NCI-H2227 treated with DMSO at 0.1 percent for 48 hours (cell line): ENCODE data around the gene RABAC1.
"Not testable (repeated sequence)": the region's sequence is repeated elsewhere in the genome, so short reads cannot be mapped to it uniquely, and the experiment has no call there.

Experiments used
- DNase-seq: peaks from one replicate; lab custom pipeline; 2025; lab: John Stamatoyannopoulos, UW

Gene RABAC1

DNA sequence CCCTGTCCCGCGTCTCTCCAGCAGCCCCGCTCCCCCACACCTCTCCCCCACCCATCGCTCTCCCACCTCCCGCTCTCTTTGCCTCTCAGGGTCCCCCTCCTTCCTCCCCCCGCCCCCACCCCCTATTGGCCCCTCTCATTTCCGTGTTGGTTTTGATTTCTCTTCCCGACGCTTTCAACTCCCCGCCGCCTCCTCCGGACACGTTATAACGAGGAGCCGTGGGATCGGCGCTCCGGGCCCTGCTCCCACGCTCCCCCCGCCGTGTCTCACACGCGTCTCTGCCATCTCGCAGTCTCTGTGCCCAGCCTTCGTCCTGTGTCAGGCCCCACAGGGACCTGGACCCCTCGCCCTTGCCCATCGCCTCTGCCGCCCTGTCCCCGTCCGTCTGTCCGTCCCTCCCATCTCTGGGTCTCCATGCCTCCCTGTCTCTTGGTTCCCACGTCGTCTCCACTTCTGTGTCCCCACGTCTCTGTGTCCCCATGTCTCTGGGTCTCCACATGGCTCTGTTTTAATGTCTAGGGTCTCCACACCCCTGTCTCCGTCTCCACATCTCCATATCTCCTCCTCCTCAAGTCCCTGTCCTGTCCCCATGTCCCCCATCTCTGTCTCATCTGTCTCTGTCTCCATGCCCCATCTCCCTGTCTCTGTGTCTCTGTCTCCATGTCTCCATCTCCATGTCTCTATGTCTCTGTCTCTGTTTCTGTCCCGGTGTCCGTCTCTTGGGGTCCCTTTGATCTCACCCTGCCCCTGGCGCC lies 43.9 kb downstream of the RABAC1 start:
- DNase-seq = no peak

DNA sequence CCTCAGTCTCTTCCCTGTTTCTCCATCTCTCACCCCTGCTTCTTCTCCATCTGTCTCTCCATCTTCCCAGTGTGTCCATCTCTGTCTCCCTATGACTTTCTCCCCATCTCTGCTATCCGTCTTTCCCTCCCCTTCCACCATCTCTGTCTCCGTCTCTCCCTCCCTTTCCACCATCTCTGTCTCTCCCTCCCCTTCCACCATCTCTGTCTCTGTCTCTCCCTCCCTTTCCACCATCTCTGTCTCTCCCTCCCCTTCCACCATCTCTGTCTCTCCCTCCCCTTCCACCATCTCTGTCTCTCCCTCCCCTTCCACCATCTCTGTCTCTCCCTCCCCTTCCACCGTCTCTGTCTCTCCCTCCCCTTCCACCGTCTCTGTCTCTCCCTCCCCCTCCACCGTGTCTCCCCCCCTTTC lies 44.7 kb downstream of the RABAC1 start:
- not testable (repeated sequence) for DNase-seq

DNA sequence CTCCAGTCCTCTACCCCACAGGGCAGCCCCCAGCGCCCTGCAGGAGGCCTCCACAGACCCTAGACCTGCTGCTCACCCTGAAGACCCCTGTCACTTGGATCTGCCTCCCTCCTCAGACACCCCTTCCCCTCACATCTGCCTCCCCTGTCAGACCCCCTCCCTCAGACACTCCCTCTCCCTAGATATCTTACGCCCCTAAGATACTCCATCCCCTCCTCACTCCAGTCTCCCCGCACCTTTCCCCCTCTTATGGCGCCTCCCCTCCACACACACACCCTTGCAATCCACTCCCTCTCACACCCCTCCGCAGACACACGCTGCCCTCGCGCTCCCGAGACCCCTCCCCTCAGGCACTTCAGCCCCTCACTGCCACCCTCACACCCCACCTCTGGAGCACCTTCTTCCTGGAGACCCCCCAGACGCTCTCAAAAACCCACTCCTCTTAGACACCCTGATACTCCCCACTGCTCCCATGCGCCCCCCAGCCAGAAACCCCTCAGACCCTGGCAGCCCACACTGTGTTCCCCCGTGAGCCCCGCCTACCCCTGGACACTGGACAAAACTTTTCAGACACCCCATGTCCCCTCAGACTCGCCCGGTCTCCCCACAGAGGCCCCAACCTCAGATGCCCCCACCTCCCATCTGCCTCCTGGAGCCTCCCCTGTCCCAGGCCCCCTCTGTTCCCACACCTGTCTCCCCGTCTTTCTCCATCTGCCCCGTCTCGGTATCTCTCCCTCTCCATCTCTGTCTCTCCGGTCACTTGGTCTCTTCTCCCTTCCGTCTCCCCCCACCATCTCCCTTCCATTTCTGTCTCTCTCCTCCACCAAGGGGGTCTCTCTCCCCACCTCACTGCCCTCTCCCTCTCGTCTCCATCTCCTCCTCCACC lies 45.3 kb downstream of the RABAC1 start:
- no peak for DNase-seq

DNA sequence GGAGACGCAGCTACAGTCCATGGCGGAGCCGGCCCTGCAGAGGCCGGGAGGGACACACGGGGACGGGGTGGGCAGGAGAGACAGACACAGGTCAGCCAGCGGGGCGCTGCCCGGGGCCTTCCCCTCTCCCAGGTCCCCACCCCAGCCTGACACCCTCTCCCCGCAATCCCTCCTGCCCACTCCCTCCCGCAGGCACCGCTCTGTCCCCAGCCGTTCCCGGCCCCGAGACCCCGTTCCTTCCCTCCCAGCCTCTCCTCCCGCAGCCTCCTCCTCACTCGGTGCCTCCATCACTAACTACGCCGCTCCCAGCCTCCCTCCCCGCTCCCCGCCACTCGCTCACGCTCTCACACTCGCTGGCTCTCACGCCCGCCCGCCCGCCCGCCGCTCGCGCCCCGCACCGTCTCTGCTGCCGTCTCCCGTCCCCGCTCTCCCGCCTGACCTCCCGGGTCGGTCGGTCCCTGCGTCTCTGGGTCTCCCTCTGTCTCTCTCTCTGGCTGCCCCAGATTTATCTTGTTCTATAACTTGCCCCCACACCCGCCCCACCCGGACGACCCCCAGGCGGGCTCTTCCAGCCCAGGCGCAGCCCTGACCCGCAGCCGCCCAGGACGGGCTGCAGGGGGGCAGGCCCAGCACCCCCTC lies 46.1 kb downstream of the RABAC1 start:
- no peak for DNase-seq

DNA sequence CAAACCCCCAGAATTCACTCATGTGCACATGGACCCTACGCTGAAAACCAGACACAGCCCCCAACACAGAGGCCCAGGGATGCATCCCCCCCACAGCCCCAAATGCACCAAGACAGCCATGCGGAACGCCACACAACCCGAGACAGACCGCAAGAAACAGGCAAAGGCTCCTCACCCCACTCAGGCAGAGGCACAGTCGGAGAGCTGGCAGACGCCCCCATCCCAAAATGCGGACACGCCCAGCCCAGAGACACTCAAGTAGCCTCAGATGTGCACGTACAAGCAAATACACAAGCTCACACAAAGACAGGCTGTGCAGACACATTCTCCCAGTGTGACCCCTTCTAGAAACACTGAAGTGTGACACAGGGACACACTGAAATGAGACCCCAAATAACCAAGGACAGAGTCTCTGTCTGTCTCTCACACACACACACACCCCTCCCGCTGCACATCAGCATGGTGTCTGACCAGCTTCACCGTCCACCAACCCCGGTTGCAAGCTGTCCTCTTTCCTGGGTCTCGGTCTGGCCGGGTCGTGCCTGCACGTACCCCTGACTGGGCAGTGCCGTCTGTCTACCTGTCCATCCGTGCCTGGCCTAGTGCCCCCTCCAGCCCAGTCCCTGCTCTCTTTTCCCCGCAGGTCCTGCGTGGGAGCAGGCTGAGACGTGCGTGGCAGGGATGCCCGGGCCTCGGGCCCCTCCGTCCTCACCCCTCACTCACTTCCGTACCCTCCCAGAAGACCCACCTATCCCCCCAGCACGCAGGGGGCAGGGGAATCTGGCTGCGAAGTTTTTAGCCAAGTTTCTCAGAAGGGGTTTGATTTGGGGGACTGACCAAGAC lies 47.0 kb downstream of the RABAC1 start:
- no peak for DNase-seq

DNA sequence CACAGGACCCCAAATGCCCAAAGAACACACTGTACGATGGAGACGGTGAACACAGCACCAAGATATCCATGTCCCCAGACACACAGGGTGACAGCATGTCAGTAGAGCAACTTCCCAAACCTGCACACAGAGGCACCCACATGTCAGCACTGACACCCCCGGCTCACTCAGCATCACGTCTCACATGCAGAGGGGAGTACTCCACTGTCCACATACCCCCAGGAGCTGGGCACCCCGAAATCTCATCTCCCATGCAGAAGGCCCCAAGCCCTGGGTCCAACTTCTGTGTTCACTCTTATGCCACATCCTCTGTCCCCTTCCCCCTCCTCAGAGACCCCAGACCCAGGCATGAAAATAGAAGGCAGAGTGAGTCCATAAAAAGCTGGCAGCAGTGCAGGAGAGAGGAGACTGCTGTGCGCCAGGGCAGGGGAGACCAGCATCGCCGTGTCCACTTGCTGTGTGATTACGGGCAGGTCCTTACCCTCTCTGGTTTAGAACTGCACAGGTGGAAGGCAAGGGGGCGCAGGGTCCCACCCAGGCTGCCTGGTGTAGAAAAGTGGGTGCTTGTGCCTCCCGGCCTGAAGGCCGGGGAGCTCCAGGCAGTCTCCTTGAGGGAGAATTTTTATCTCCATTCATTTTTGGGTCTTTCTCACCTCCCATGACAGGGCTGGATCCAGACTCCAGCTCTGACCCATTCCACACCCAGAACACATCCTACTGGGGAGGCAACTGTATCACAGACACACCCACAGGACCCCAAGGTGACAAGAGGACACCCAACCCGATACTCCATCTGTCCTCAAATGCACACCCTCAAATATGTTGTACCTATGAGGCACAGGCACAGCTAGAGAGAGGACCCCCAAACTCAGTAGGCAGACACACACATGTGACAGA lies 47.9 kb downstream of the RABAC1 start:
- no peak for DNase-seq

DNA sequence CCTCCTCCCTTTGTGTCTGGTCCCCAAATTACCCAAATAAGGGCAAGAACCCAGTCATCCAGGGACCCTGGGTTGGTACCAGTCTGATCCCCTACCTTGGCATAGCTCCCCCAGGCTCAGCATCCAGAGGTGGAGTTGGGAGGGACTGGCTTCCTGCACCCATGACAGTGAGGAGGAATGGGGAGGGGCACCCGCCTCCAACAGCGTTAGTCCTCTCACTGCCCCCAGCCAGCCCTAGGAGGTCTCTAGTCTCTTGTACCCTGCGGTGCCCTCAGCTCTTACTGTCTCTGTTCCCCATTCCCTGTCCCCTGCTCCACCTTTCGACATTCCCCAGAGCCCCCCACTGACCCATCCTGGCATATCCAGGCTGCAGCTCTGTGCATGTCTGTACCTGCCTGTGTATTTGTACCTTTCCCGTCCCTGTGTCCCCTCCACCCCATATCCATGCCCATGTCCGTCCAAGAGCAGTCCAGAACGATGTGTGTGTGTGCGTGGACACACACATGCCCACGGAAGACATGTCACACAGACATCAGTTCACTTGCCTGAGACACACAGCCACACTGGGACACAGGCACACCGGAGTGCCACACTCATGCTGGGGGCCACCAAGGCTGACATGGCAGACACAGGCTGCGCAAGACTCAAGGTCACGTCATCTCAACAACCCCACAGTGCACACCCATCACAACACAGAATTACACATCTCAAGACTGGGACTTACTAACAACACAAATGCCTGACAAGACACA lies 48.7 kb downstream of the RABAC1 start:
- DNase-seq = no peak

DNA sequence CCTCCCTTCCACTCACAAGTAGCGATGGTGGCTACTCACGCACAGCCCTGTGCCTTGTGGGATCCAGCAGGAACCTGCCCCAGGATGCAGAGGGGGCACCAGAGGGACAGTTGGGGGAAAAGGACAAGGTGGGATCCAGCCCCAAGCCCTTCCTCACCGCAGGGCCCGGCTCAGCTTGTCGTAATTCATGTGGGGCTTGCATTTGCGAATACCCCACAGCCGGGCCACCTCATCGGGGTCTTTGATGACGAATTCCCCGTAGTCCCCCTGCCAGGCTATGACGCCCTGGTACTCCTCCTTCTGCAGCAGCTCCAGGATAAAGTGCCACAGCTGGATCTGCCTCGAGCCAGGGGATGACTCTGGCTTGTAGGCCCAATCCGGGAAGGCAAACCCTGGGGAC lies 49.4 kb downstream of the RABAC1 start:
- DNase-seq = no peak

DNA sequence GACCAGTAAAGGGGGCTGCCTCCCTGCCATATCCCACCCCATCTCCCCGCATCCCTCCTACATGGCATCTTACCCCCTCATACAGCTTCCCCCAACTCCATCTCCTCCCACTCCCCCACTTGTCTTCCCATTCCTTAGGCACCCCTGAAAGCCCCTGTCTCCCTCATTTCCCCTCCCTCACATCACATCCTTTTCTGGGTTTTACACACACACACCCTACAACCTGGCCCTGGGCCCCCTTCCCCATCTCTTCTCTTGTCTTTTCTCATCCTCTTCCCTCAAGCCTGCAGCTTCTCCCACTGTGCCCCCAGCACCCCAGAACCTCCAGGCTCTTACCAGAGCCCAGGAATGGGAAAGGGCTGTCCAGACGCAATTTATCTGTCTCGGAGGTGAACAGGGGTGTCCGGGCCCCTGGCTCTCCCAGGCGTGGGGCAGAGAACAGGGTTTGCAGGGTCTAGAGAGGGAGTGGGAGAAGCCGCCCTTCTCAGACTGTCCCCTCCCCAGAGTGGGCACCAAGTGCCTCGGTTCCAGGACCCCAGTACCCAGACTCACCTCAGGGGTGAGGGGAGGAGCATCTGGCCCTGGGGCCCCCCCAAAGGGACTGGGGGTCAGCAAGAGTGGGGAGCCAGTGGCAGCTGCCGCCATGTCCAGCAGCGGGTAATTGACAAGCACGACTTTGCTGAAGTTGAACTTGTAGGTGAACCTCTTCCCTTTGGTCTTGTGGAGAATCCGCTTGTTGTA lies 50.2 kb downstream of the RABAC1 start:
- DNase-seq = no peak

DNA sequence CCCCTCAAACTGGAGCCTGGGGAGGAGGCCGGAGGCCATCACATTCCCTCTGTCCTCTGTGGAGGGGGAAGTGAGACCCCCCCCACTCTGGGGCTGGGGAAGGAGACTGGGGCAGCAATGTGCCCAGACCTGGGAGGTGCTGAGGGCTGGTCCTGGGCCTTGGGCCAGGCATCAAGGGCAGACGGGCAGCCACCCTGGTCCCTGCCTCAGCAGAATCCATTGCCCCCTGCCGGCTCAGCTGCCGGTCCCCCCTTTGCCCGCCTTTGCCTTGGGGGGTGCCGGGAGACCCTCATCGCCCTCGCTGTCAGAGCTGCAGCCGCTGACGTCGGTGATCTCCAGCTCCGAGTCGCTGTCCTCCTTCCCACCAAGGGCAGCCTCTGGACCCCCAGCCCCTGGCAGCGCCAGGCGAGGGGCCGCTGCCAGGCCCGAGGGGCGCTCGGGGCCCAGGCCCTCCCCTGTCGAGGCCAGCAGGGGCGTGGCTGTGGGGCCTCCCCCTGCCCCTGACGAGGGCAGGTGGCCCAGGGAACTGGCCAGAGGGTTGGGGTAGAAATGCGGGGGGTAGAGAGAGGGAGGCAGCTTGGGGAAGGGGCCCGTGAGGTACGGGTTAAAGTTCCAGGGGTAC lies 51.0 kb downstream of the RABAC1 start:
- DNase-seq = no peak

DNA sequence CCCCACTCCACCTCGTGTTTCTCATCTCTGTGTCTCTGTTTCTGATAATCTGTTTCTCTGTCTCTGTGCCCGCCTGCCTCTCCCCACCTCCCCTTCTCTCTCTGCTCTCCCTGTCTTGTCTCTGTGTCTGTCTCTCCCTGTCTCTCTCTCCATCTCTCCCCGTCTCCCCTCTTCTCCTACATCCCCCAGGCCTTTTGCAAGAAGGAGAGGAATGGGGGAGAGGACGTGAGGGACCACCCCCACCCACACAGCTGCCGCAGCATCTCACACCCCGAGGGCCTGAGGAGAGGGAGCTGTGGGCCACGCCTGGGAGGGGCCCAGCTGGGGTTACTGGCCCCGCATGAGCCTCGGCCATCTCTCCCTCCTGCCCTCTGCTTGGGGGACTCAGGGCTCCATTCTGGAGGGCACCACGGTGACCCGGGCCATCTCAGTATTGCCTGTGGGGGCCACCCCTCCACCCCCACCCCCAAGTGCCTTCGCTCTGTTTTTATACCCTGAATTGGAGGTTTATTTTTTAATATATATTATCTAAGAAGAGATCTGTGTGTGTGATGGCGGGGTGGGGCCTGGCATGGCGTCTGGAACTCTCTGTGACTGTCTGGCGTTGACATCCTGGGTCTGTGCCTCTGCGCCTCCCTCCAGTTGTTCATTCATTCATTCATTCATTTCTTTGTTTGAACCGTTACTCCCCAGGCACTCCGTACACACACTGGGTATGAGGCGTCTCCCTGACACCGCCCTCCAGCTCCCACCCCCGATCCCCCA lies 52.0 kb downstream of the RABAC1 start:
- no peak for DNase-seq
